Right lobe of liver (tissue), 4 donors: ENCODE results near the gene SOS2.

Source experiments
- CTCF ChIP-seq, 4 donors: fragments of 200-600 bp in 3 of 4; fragments of 450-650 bp in 1 of 4; IDR thresholded peaks; one replicate each; pipeline versions ENCODE4 v1.5.1 to v1.8.0; 2016 to 2022; ENCODE audit warnings: antibody characterized with exemption in 4 of 4, mild to moderate bottlenecking in 2 of 4
- POLR2A ChIP-seq: fragments of 450-650 bp; IDR thresholded peaks from one replicate; pipeline ENCODE4 v1.6.1; 2017; ENCODE audit warnings: antibody characterized with exemption, mild to moderate bottlenecking
- donor health status: DM: no; HTN: no; CAD: no.
- donor health status: DM: no; HTN: no; CAD: no.
- donor health status: DM: no; HTN: yes; CAD: no.

- no peak for TF ChIP-seq CTCF (IDR thresholded peaks at IDR 0.05)
- TF ChIP-seq POLR2A = no peak
Observed at GRCh38 chr14:50198499-50198898, 32.9 kb downstream of the SOS2 start.
